ENCODE measurements around the gene TUSC2. TPM values are rescaled to one million over a fixed set of nuclear protein-coding genes. Genes with fewer than 3 reads are reported as not detected.
A peak's percentile ranks its signal among the peaks of the same experiment; 100 is the strongest.

TUSC2 gene
- total RNA-seq, 1 experiment from 2014 or later = 34.0 TPM

- Histone ChIP-seq H3K79me2 (ENCODE audit: insufficient read depth, low read length) (no peaks in the 10 kb centered on the region), H4K20me1 (ENCODE audit: insufficient read depth) (no peaks in the 10 kb centered on the region), H3K36me3 (ENCODE audit: control insufficient read depth in 1 of 2, insufficient read depth in 2 of 2, low read length in 2 of 2) (no peaks in the 10 kb centered on the region), H3K4me3 (replicated peaks in 1 of 2; ENCODE audit: low read depth in 1 of 2, low read length in 2 of 2) (no peak overlapping the region), H3K27me3 (ENCODE audit: insufficient read depth, low read length) (no peaks in the 10 kb centered on the region), H3K4me1 (ENCODE audit: control insufficient read depth in 1 of 2, insufficient read depth in 2 of 2, low read length in 2 of 2) (peaks cover 8 to 22% of the 10 kb centered on the region in 2 experiments; a peak in 2 of 4 replicates), H3K9me3 (ENCODE audit: control insufficient read depth in 1 of 2, insufficient read depth in 1 of 2, low read depth in 1 of 2, low read length in 2 of 2) (no peaks in the 10 kb centered on the region), H3K4me2 (ENCODE audit: low read length) (no peak overlapping the region), H3K9me2 (ENCODE audit: insufficient read depth) (no peaks in the 10 kb centered on the region), H2AFZ (ENCODE audit: low read depth, low read length, poor library complexity, severe bottlenecking) (no peak overlapping the region), H3K27ac (ENCODE audit: low read depth, low read length) (no peak overlapping the region), H3K9ac (ENCODE audit: low read length) (no peak overlapping the region)
- CTCF ChIA-PET = no interaction called here
- POLR2A ChIA-PET = no interaction called here
- RAD21 ChIA-PET (ENCODE audit: low non-redundant PET in 1 of 2, low total read pairs in 2 of 2, uncharacterized antibody in 2 of 2, unreplicated experiment in 2 of 2) = no interaction called here
- TF ChIP-seq, protein P1, sequence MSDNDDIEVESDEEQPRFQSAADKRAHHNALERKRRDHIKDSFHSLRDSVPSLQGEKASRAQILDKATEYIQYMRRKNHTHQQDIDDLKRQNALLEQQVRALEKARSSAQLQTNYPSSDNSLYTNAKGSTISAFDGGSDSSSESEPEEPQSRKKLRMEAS (IDR thresholded peaks at IDR 0.05) = no peak
- TF ChIP-seq SP1 (IDR thresholded peaks at IDR 0.05; ENCODE audit: low read depth) (no peak), SRF (IDR thresholded peaks at IDR 0.05; ENCODE audit: low read depth) (no peak), EZH2phosphoT487 (IDR thresholded peaks at IDR 0.05; ENCODE audit: borderline replicate concordance) (no peak), YY1 (IDR thresholded peaks at IDR 0.05; ENCODE audit: extremely low read depth, insufficient replicate concordance, low read depth, low read length) (no peak)
- no TSS peak for BruUV-seq (replicated peaks)
- no peak for DNase-seq (ENCODE audit: low read depth, low spot score)
- ATAC-seq = no peak
- intact Hi-C loops (cut with micrococcal nuclease) = no loop called here
Measured at GRCh38 chr3:50369012-50369670, 41.1 kb upstream of the TUSC2 start.

GRCh38 chr3:50365842-50366220 is 37.8 kb upstream of the TUSC2 start:
- H3K36me3 ChIP-seq (ENCODE audit: control insufficient read depth in 1 of 2, insufficient read depth in 2 of 2, low read length in 2 of 2) = no peaks in the 10 kb centered on the region
- H3K79me2 ChIP-seq (ENCODE audit: insufficient read depth, low read length) = no peaks in the 10 kb centered on the region
- H3K4me3 ChIP-seq (replicated peaks in 1 of 2; ENCODE audit: low read depth in 1 of 2, low read length in 2 of 2) = peak overlapping the region; percentile 47 to 65
- H3K9me2 ChIP-seq (ENCODE audit: insufficient read depth) = no peaks in the 10 kb centered on the region
- H3K27ac ChIP-seq (ENCODE audit: low read depth, low read length) = peak overlapping the region; percentile 25; the same call in 1 of the 2 replicates
- TF ChIP-seq CEBPB (IDR thresholded peaks at IDR 0.05; ENCODE audit: low read depth) = no peak
- no peak for TF ChIP-seq YY1 (IDR thresholded peaks at IDR 0.05; ENCODE audit: extremely low read depth, insufficient replicate concordance, low read depth, low read length)
- TF ChIP-seq ZFX (IDR thresholded peaks at IDR 0.05) = no peak
- TF ChIP-seq CBX3 (IDR thresholded peaks at IDR 0.05; ENCODE audit: low read depth) = no peak
- TF ChIP-seq SRF (IDR thresholded peaks at IDR 0.05; ENCODE audit: low read depth) = no peak
- no peak for TF ChIP-seq POLR2AphosphoS5 (IDR thresholded peaks at IDR 0.05; ENCODE audit: low read depth, low read length)
- TF ChIP-seq EGR1 (IDR thresholded peaks at IDR 0.05; ENCODE audit: low read depth) = no peak
- no peak for TF ChIP-seq ZNF274 (IDR thresholded peaks at IDR 0.05; ENCODE audit: low read depth, low read length)
- no peak for TF ChIP-seq JUND (IDR thresholded peaks at IDR 0.05)
- TF ChIP-seq SP1 (IDR thresholded peaks at IDR 0.05; ENCODE audit: low read depth) = no peak
- TF ChIP-seq FOSL1 (IDR thresholded peaks at IDR 0.05; ENCODE audit: low read depth) = no peak
- no peak for TF ChIP-seq ELF1 (IDR thresholded peaks at IDR 0.05; ENCODE audit: borderline replicate concordance, low read depth)
- H3K9me3 ChIP-seq (ENCODE audit: control insufficient read depth in 1 of 2, insufficient read depth in 1 of 2, low read depth in 1 of 2, low read length in 2 of 2) = no peaks in the 10 kb centered on the region
- H3K27me3 ChIP-seq (ENCODE audit: insufficient read depth, low read length) = no peaks in the 10 kb centered on the region
- no TSS peak for BruUV-seq (replicated peaks)
- no peak for ATAC-seq
- RAD21 ChIA-PET (ENCODE audit: low non-redundant PET in 1 of 2, low total read pairs in 2 of 2, uncharacterized antibody in 2 of 2, unreplicated experiment in 2 of 2) = no interaction called here
- H3K4me2 ChIP-seq (ENCODE audit: low read length) = peak overlapping the region; percentile 97
- no peak for DNase-seq (ENCODE audit: low read depth, low spot score)
- peaks cover 4 to 18% of the 10 kb centered on the region in 2 experiments; a peak in 2 of 4 replicates for H3K4me1 ChIP-seq (ENCODE audit: control insufficient read depth in 1 of 2, insufficient read depth in 2 of 2, low read length in 2 of 2)
- no peak overlapping the region for H2AFZ ChIP-seq (ENCODE audit: low read depth, low read length, poor library complexity, severe bottlenecking)
- H4K20me1 ChIP-seq (ENCODE audit: insufficient read depth) = no peaks in the 10 kb centered on the region
- H3K9ac ChIP-seq (ENCODE audit: low read length) = peak overlapping the region; percentile 59; the same call in 1 of the 2 replicates
- CTCF ChIA-PET = interaction anchor here (0.9 kb wide), 1 partner anchor 13 kb away, joined by 3 read pairs; no protein-coding TSS in a partner anchor
- intact Hi-C loops (cut with micrococcal nuclease) = no loop called here
- POLR2A ChIA-PET = no interaction called here
